Forelimb muscle (tissue), 1 donor: ENCODE data around the gene TEX14. TPM values are rescaled to one million over a fixed set of nuclear protein-coding genes. Genes with fewer than 3 reads are reported as not detected.
"Not testable (repeated sequence)": the region's sequence is repeated elsewhere in the genome, so short reads cannot be mapped to it uniquely, and the experiment has no call there.

Experiments used
- DNase-seq: peaks from one replicate; pipeline ENCODE4 v3.0.0-alpha.2; 2013; ENCODE audit warnings: low read depth
- polyA plus RNA-seq: library from polyadenylated mRNA; unstranded; fragments of 120-200 nt; gene quantifications from one replicate; pipeline ENCODE4 v1.2.1, GENCODE V29; 2013; ENCODE audit not compliant: insufficient read length

Gene TEX14
- polyA plus RNA-seq, 1 donor: 2.1 TPM

GRCh38 chr17:58692239-58693055 is 602 bp upstream of the TEX14 start, which contains the start of gene RAD51C:
TSS of gene RAD51C (plus strand) at chr17:58692602. CDS start at chr17:58692644, 42 bp downstream.
- peak; percentile 69 for DNase-seq

DNA sequence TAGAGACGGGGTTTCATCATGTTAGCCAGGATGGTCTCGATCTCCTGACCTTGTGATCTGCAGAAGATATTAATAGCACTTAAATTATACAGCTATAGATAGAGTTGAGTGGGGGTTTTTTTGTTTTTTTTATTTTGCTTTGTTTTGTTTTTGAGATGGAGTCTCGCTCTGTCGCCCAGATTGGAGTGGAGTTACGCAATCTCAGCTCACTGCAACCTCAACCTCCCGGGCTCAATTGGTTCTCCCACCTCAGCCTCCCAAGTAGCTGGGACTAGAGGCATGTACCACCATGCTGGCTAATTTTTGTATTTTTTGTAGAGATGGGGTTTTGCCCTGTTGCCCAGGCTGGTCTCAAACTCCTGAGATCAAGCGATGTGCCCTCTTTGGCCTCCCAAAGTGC is 1.8 kb downstream of the TEX14 start:
- not testable (repeated sequence) for DNase-seq

DNA sequence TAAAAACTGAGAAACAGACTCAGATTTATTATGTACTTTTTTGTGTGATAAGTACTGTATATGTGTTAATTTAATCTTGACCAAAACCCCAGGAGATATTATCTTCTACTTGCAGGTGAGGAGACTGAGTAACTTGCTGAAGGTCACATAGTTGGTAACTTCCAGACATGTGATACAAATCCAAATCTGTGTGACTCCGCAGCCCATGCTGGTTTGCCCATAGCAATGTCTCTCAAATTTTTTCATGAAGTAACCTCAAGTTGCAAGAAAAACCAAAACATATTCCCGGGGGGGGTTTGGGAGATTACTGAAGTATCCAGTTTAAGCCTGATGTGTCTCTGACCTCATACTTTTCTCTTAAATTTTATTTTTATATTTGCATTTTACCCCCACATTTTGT is 3.3 kb downstream of the TEX14 start:
- DNase-seq: no peak

DNA sequence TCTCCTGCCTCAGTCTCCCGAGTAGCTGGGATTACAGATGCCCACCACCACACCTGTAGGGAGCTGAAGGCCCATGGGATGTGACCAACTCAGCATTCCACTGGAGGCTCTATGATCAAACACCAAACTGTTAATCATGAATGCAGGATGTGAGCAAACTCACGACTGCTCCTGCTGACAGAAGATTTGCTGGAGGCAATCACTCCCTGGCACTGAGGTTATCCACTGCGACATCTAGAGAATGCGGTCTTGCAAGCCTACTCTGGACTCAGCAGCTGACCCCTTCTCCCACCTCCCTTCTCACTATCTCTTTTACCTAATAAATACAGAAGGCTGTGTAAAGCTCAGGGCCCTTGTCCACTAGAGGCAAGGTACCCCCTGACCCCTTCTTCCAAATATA is 4.9 kb downstream of the TEX14 start:
- DNase-seq: no peak

DNA sequence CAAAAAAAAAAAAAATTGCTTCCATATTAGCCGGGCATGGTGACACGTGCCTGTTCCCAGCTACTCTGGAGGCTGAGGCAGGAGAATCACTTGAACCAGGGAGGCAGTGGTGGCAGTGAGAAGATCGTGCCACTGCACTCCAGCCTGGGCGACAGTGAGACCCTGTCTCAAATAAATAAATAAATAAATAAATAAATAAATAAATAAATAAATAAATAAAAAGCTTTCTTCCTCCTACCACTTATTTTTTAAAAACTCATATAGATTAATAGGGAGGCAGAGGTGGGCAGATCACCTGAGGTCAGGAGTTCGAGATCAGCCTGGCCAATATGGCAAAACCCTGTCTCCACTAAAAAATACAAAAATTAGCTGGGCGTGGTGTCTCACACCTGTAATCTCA is 7.4 kb downstream of the TEX14 start:
- not testable (repeated sequence) for DNase-seq

- DNase-seq: no peak
These were observed 7.8 kb downstream of the TEX14 start for GRCh38 chr17:58684003-58684402.

DNA sequence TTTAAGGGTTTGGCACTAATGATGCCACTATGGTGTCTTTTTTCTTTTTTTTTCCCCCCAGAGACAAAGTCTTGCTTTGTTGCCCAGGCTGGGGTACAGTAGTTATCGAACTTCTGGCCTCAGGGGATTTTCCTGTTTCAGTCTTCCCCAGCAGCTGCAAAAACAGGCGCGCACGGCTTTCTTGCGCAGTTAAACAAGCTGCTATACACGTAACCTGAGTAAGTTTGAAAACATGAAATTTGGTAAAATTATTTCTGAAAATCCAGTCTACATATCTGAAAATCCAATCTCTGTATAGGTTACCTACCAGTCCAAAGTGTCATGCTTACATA is 11.8 kb downstream of the TEX14 start:
- DNase-seq: no peak

DNA sequence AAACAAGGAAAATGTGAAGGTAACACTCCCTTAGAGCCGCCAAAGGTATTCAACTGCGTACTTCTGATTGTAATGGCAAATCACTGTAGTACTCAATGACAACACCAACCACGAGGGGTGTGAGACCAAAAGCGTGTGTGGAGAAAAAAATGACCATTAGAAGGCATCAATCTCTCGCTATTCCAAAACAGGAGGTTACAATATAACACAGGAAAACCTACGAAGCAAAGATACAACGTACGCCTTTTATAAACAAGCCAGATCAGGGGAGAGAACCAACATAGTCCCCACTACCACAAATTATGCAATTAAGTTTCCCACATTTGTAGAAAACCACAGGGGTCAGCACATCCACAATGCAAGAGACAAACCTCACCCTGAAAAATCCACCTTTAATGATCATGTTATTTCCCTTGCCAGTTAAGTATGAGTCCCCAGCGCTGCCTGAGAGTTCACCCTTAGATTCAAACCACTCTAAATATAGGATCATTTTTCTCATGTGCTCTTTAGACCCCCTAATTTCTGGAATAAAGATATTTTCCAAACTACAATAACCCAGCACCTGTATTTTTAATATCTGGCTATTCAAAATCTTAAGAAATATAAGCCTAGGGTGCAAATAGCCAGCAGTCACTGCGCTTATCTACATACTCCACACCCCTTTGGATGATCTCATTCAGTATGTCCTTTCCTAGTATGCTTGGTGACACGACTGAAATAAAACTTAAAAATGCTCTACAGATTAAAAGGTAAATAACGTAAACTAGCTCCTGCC is 12.4 kb downstream of the TEX14 start:
- DNase-seq: no peak

GRCh38 chr17:58678287-58678686 is 13.6 kb downstream of the TEX14 start:
- not testable (repeated sequence) for DNase-seq

DNA sequence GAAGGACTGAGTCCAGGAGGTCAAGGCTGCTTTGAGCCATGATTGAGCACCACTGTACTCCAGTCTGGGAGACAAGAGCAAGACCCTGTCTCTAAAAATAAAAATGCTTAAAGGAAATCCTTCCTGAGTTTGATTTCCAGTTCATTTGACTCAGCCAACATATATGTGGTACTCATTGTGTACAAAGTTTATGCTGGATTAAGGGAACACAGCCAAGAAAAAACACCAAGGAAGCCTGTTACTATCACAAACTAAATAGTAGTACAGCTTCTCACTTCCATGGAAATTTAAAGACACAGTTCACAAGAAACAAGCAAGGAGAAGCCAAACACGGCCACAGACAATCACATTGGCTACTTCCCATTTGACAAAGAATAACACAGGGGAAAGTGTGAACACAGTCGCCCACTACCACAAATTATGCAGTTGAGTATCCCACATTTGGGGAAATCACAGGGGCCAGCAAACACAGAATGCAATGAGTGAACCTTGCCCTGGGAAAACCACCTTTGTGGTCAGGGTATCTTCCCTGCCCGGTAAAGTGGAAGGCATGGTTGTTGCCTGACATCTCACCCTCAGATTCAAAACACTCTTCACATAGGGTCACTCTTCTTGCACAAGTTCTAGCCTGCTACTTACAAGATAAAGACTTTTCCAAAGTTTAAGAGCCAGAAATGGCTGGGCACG is 14.5 kb downstream of the TEX14 start:
- no peak for DNase-seq

GRCh38 chr17:58671969-58672368 is 19.9 kb downstream of the TEX14 start:
- no peak for DNase-seq

- no peak for DNase-seq
These were observed 22.0 kb downstream of the TEX14 start for GRCh38 chr17:58669853-58670252.

GRCh38 chr17:58668598-58668935 is 23.3 kb downstream of the TEX14 start:
- no peak for DNase-seq

DNA sequence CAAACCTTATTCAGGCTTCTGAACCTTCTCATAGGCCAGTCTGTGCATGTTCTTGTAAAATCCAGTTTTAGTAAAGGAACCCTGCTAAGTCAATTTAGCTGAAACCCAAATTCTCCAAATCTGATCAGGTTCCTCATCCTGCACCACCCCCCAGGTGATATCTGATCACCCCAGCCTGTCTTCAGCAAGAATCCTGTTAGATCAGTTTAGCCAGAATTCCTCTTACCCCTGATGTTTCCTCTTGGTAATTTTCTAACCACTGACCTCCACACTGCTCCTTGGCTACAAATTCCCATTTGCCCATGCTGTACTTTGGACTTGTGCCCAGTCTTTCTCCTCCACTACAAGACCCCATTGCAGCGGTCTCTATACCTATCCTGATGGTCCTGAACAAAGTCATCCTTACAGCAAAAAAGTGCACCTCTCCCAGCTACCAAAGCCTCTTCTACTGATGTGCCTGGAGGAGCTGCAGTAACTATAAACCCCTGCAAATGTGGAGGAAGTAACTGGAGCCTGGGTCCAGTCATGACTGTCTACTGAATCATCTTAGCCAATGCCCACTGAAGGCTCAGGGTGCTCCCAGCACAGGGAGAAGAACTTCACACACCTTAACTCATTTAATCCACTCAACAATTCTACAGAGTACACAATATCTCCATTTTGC is 23.8 kb downstream of the TEX14 start:
- no peak for DNase-seq

DNA sequence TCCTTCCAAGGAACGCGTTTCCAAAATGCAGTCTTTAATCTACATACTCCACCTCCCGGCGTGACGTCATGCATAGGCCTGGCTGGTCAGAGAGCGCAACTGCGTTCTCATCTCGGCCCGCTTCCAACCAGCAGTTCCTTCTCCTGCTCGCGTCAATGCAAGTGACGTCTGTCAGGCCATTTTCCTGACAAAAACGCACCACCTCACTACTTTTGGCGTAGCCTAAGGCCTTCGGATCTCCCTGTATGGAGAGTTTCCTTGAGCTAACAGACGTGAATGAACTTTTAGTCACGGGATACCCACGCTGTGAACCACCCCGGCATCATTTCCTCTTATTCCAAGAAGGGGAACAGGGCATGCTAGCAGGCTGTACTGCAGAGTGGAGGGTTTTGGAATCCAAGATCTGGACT is 25.0 kb downstream of the TEX14 start:
- DNase-seq: peak; percentile 20

- no peak for DNase-seq
These were observed 25.6 kb downstream of the TEX14 start for GRCh38 chr17:58665946-58666857.

- DNase-seq: no peak
These were observed 27.5 kb downstream of the TEX14 start for GRCh38 chr17:58664302-58664701.

- DNase-seq: no peak
These were observed 30.3 kb downstream of the TEX14 start for GRCh38 chr17:58661499-58661898.

- no peak for DNase-seq
These were observed 31.2 kb downstream of the TEX14 start for GRCh38 chr17:58660621-58661020.

DNA sequence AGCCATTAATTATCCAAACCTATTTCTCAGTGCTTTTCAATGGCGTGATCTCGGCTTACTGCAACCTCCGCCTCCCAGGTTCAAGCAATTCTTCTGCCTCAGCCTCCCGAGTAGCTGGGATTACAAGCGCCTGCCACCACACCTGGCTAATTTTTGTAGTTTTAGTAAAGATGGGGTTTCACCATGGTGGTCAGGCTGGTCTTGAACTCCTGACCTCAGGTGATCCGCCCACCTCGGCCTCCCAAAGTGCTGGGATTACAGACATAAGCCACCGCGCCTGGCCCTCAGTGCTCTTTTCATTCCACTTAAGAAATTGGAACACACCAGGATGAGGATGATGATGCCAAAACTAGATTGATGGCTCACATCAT is 32.1 kb downstream of the TEX14 start:
- not testable (repeated sequence) for DNase-seq
